Femur (tissue), 1 donor: ENCODE measurements around the gene CLEC2B.
A peak's percentile ranks its signal among the peaks of the same experiment; 100 is the strongest.

Experiments used
- DNase-seq: peaks from one replicate; pipeline ENCODE4 v3.0.0-alpha.2; 2017

CLEC2B gene

GRCh38 chr12:9868311-9868801 is 798 bp downstream of the CLEC2B start:
- DNase-seq = no peak

- no peak for DNase-seq
Measured at GRCh38 chr12:9867531-9867930, 1.6 kb downstream of the CLEC2B start.

GRCh38 chr12:9866860-9867269 is 2.3 kb downstream of the CLEC2B start:
- DNase-seq = no peak

GRCh38 chr12:9864913-9865675 is 4.1 kb downstream of the CLEC2B start:
- no peak for DNase-seq

GRCh38 chr12:9858135-9858534 is 11.0 kb downstream of the CLEC2B start:
- DNase-seq = no peak

- DNase-seq = no peak
Measured at GRCh38 chr12:9856894-9857293, 12.3 kb downstream of the CLEC2B start.

- no peak for DNase-seq
Measured at GRCh38 chr12:9856151-9856550, 13.0 kb downstream of the CLEC2B start.

GRCh38 chr12:9851927-9852326 is 17.2 kb downstream of the CLEC2B start:
- DNase-seq = no peak

GRCh38 chr12:9851050-9851449 is 18.1 kb downstream of the CLEC2B start:
- no peak for DNase-seq

GRCh38 chr12:9848899-9849298 is 20.3 kb downstream of the CLEC2B start:
- DNase-seq = no peak

GRCh38 chr12:9843407-9843806 is 25.7 kb downstream of the CLEC2B start:
- DNase-seq = no peak

- DNase-seq = no peak
Measured at GRCh38 chr12:9831720-9832119, 37.4 kb downstream of the CLEC2B start.

- DNase-seq = no peak
Measured at GRCh38 chr12:9829982-9830381, 39.2 kb downstream of the CLEC2B start.

GRCh38 chr12:9829483-9829882 is 39.7 kb downstream of the CLEC2B start:
- DNase-seq = no peak

GRCh38 chr12:9827209-9827888 is 41.8 kb downstream of the CLEC2B start, which contains the start of gene KLRF1:
Gene KLRF1 (plus strand): TSS chr12:9827481. CDS start chr12:9827545, 64 bp downstream.
- no peak for DNase-seq

GRCh38 chr12:9820281-9820930 is 48.7 kb downstream of the CLEC2B start:
- no peak for DNase-seq

- peak; percentile 65 for DNase-seq
Measured at GRCh38 chr12:9813821-9814798, 55.0 kb downstream of the CLEC2B start.

- no peak for DNase-seq
Measured at GRCh38 chr12:9811621-9812020, 57.5 kb downstream of the CLEC2B start.

GRCh38 chr12:9810671-9811070 is 58.5 kb downstream of the CLEC2B start:
- DNase-seq = no peak

- DNase-seq = no peak
Measured at GRCh38 chr12:9809866-9810265, 59.3 kb downstream of the CLEC2B start.

- DNase-seq = no peak
Measured at GRCh38 chr12:9809338-9809737, 59.8 kb downstream of the CLEC2B start.

GRCh38 chr12:9808504-9808903 is 60.6 kb downstream of the CLEC2B start:
- no peak for DNase-seq
